Germinal center (tissue), 1 donor: ENCODE measurements around the gene RAD23B.

Experiments
- DNase-seq: peaks from one replicate; pipeline ENCODE4 v3.0.0; 2012; ENCODE audit warnings: mixed read lengths, low spot score

RAD23B gene

GRCh38 chr9:107378006-107378405 is 94.9 kb downstream of the RAD23B start:
- DNase-seq: no peak
